Keratinocyte (primary cell): ENCODE measurements around the gene AFF2.

ENCODE experiments used
- EZH2 ChIP-seq: IDR thresholded peaks from one replicate; pipeline ENCODE4 v1.6.1; 2012; ENCODE audit warnings: inconsistent platforms, mild to moderate bottlenecking, low read length, moderate library complexity
- TF ChIP-seq, protein P1 (sequence below), 3 experiments: IDR thresholded peaks in 1 of 3; conservative IDR thresholded peaks in 1 of 3; optimal IDR thresholded peaks in 1 of 3; 2 replicates in 2 of 3; 3 replicates in 1 of 3; pipeline versions ENCODE3 to v1.5.1; 2011; ENCODE audit warnings: low read length in 3 of 3, mild to moderate bottlenecking in 3 of 3, moderate library complexity in 2 of 3, control low read depth in 1 of 3, inconsistent platforms in 1 of 3; ENCODE audit not compliant: insufficient read depth in 2 of 3; ENCODE audit errors: extremely low read depth in 1 of 3

DNA sequence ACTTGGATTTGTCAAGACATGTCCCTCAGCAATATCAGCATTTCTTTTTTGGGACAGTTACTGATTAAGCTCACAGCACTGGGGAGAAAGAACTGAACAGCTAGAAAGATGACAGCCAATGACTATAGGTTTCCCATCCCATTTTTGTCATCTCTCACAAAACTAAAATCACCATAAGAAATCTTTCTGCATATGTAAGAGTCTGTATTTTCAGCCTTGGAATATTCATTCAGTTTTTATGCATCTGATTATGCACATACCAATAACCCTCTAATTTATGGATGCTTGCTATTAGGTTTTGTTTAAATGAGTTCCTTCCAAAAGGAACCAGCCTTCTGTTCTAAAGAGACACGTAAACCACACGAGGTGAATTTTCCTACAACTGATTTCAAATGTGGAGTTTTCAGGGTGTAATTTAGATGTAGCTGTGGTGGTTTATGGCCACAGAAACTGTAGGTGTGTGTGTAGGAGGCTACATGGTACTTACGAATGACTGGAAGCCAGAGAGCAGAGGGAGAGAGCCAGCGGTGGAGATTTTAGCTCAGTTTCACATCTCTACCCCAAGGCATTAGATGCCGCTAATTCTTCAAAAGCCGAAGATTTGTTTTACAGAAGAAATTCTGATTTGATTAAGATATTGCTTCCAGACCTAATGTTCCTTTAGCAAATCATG, 55.3 kb downstream of the AFF2 start:
- TF ChIP-seq, protein P1, sequence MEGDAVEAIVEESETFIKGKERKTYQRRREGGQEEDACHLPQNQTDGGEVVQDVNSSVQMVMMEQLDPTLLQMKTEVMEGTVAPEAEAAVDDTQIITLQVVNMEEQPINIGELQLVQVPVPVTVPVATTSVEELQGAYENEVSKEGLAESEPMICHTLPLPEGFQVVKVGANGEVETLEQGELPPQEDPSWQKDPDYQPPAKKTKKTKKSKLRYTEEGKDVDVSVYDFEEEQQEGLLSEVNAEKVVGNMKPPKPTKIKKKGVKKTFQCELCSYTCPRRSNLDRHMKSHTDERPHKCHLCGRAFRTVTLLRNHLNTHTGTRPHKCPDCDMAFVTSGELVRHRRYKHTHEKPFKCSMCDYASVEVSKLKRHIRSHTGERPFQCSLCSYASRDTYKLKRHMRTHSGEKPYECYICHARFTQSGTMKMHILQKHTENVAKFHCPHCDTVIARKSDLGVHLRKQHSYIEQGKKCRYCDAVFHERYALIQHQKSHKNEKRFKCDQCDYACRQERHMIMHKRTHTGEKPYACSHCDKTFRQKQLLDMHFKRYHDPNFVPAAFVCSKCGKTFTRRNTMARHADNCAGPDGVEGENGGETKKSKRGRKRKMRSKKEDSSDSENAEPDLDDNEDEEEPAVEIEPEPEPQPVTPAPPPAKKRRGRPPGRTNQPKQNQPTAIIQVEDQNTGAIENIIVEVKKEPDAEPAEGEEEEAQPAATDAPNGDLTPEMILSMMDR (optimal IDR thresholded peaks at IDR 0.05 in 1 of 3, IDR thresholded peaks at IDR 0.05 in 1 of 3, conservative IDR thresholded peaks at IDR 0.05 in 1 of 3; ENCODE audit: extremely low read depth in 1 of 3, insufficient read depth in 2 of 3, low read length in 3 of 3), result no peak
- no peak for TF ChIP-seq EZH2
